Endodermal cell (in vitro differentiated cells): ENCODE data around the gene BMP8B. TPM values are rescaled to one million over a fixed set of nuclear protein-coding genes. Genes with fewer than 3 reads are reported as not detected.

Experiments
- DNase-seq: peaks from one replicate; pipeline ENCODE4 v3.0.0-alpha.2; 2017
- H3K27ac ChIP-seq: 2 replicates; pipeline ENCODE4 v1.5.1; 2013; ENCODE audit warnings: mild to moderate bottlenecking, low read depth, low read length, moderate library complexity
- H3K27me3 ChIP-seq: 2 replicates; pipeline ENCODE4 v1.6.1; 2013; ENCODE audit warnings: mild to moderate bottlenecking, low read length, moderate library complexity; ENCODE audit not compliant: insufficient read depth, control insufficient read depth, poor library complexity, severe bottlenecking
- H3K36me3 ChIP-seq: 2 replicates; pipeline ENCODE4 v1.7.0; 2013; ENCODE audit warnings: mild to moderate bottlenecking, low read length, moderate library complexity; ENCODE audit not compliant: control insufficient read depth, insufficient read depth
- H3K4me1 ChIP-seq: one replicate; pipeline ENCODE4 v1.7.0; 2013; ENCODE audit warnings: low read length; ENCODE audit not compliant: control insufficient read depth, insufficient read depth
- H3K4me3 ChIP-seq: 2 replicates; pipeline ENCODE4 v1.5.1; 2013; ENCODE audit warnings: mild to moderate bottlenecking, low read length, moderate library complexity
- H3K9ac ChIP-seq: 2 replicates; pipeline ENCODE4 v1.6.1; 2013; ENCODE audit warnings: mild to moderate bottlenecking, low read length, moderate library complexity; ENCODE audit not compliant: poor library complexity, severe bottlenecking; ENCODE audit errors: extremely low read depth
- H3K9me3 ChIP-seq: 2 replicates; pipeline ENCODE4 v1.6.1; 2013; ENCODE audit warnings: mild to moderate bottlenecking, low read length, moderate library complexity; ENCODE audit not compliant: control insufficient read depth
- H3K27ac Mint-ChIP-seq: 2 replicates; pipeline ENCODE4 v1.8.0; 2020; ENCODE audit warnings: mixed read lengths
- H3K27me3 Mint-ChIP-seq: 2 replicates; pipeline ENCODE4 v1.8.0; 2021; ENCODE audit warnings: mild to moderate bottlenecking, mixed read lengths; ENCODE audit not compliant: insufficient read depth
- H3K36me3 Mint-ChIP-seq: 2 replicates; pipeline ENCODE4 v1.8.0; 2020; ENCODE audit warnings: low read depth, mixed read lengths
- H3K4me1 Mint-ChIP-seq: 2 replicates; pipeline ENCODE4 v1.8.0; 2020; ENCODE audit warnings: mixed read lengths
- H3K4me3 Mint-ChIP-seq: 2 replicates; pipeline ENCODE4 v1.8.0; 2020; ENCODE audit warnings: mild to moderate bottlenecking, moderate library complexity, mixed read lengths
- H3K9me3 Mint-ChIP-seq: 2 replicates; pipeline ENCODE4 v1.8.0; 2020; ENCODE audit warnings: mild to moderate bottlenecking, mixed read lengths
- CTCF ChIP-seq: fragments of 200-600 bp; sonication (generic); conservative IDR thresholded peaks from 2 replicates; pipeline ENCODE4 v1.5.0; 2021; ENCODE audit warnings: antibody characterized with exemption, mild to moderate bottlenecking
- WGBS, 2 experiments: methylation state at CpG; one replicate each; pipeline versions ENCODE4 v1.1.5 to v1.1.7; 2013; ENCODE audit warnings: missing lambda C conversion rate in 2 of 2, mixed read lengths in 1 of 2; ENCODE audit not compliant: insufficient coverage in 1 of 2, insufficient read length in 1 of 2; 5-methylcytosine and 5-hydroxymethylcytosine counted together
- total RNA-seq, 2 donors: library from RNA; stranded (reverse); fragmentation: NEBNext Ultra II Directional in 1 of 2; extraction: Animal tissue kit (Norgen Biotek cat#: 25700) in 1 of 2; gene quantifications; 2 replicates in 1 of 2; 3 replicates in 1 of 2; pipeline ENCODE4 v1.2.1, GENCODE V29; 2021

The BMP8B gene
- total RNA-seq, 2 donors from 2014 or later: 0.13 to 0.29 TPM

- Mint-ChIP-seq H3K27ac (no peak overlapping the region), H3K4me1 (no peaks in the 10 kb centered on the region), H3K9me3 (no peaks in the 10 kb centered on the region), H3K4me3 (no peak overlapping the region), H3K36me3 (peaks cover 78% of the 10 kb centered on the region), H3K27me3 (no peaks in the 10 kb centered on the region)
- no peak for TF ChIP-seq CTCF
- no peak for DNase-seq
- Histone ChIP-seq H3K9me3 (no peaks in the 10 kb centered on the region), H3K4me3 (no peak overlapping the region), H3K27me3 (no peaks in the 10 kb centered on the region), H3K9ac (no peak overlapping the region), H3K36me3 (peaks cover 79% of the 10 kb centered on the region), H3K4me1 (no peaks in the 10 kb centered on the region), H3K27ac (no peak overlapping the region)
- WGBS, 2 experiments: 93 to 100% methylated on average over 1 to 7 of the region's 7 CpGs
Measured at GRCh38 chr1:39751595-39751994, 37.1 kb downstream of the BMP8B start.

GRCh38 chr1:39745016-39745670, 43.5 kb downstream of the BMP8B start:
- Mint-ChIP-seq H3K36me3 (peaks cover 75% of the 10 kb centered on the region), H3K27me3 (no peaks in the 10 kb centered on the region), H3K4me1 (no peaks in the 10 kb centered on the region), H3K4me3 (no peak overlapping the region), H3K9me3 (no peaks in the 10 kb centered on the region), H3K27ac (no peak overlapping the region)
- H3K9ac ChIP-seq: no peak overlapping the region
- no peaks in the 10 kb centered on the region for H3K27me3 ChIP-seq
- peaks cover 94% of the 10 kb centered on the region for H3K36me3 ChIP-seq
- no peak overlapping the region for H3K27ac ChIP-seq
- DNase-seq: no peak
- no peak for TF ChIP-seq CTCF
- H3K4me1 ChIP-seq: no peaks in the 10 kb centered on the region
- H3K4me3 ChIP-seq: no peak overlapping the region
- 94 to 96% methylated on average over 11 to 16 of the region's 16 CpGs for WGBS, 2 experiments
- H3K9me3 ChIP-seq: no peaks in the 10 kb centered on the region

GRCh38 chr1:39738622-39739366, 49.9 kb downstream of the BMP8B start, which contains the start of gene PPIE:
TSS of gene PPIE (plus strand) at chr1:39738882. CDS start at chr1:39738901, 19 bp downstream.
- H3K4me3 ChIP-seq: peak within 1 kb of the TSS; percentile 99
- no peak for TF ChIP-seq CTCF
- peaks cover 6% of the 10 kb centered on the region for H3K9me3 Mint-ChIP-seq
- H3K27me3 Mint-ChIP-seq: peaks cover 51% of the 10 kb centered on the region
- no peaks in the 10 kb centered on the region for H3K4me1 ChIP-seq
- H3K4me1 Mint-ChIP-seq: peaks cover 7% of the 10 kb centered on the region
- 2% methylated on average over 27 to 52 of the region's 52 CpGs for WGBS, 2 experiments
- peak within 1 kb of the TSS; percentile 82 for H3K9ac ChIP-seq
- peak; percentile 97 for DNase-seq
- H3K27me3 ChIP-seq: peaks cover 42% of the 10 kb centered on the region
- H3K27ac Mint-ChIP-seq: peak within 1 kb of the TSS; percentile 96
- H3K36me3 ChIP-seq: peaks cover 35% of the 10 kb centered on the region
- peak within 1 kb of the TSS; percentile 95 for H3K4me3 Mint-ChIP-seq
- peaks cover 27% of the 10 kb centered on the region for H3K36me3 Mint-ChIP-seq
- H3K9me3 ChIP-seq: no peaks in the 10 kb centered on the region
- H3K27ac ChIP-seq: no peak within 1 kb of the TSS
